Left cardiac atrium (tissue), 4 donors: Measurements from ENCODE around the gene MLH3. TPM values are rescaled to one million over a fixed set of nuclear protein-coding genes. Genes with fewer than 3 reads are reported as not detected.
A peak's percentile ranks its signal among the peaks of the same experiment; 100 is the strongest.

Experiments used
- ATAC-seq, 2 donors: fragments of 200-7000 bp; cut with Tn5 transposase; one replicate each; pipeline ENCODE4 v1.9.1; 2020; ENCODE audit warnings: mild to moderate bottlenecking in 2 of 2, moderate library complexity in 2 of 2
- DNase-seq: peaks from one replicate; pipeline ENCODE4 v3.0.0-alpha.2; 2020
- intact Hi-C, 2 donors: fragments of 100-400 bp; cut with DNase I; formaldehyde crosslinking; loops; one replicate each; pipeline versions ENCODE4 v1.14.1 to v1.15.1; 2022 to 2023
- long read RNA-seq: library from polyadenylated mRNA; unstranded; transcript quantifications from one replicate; pipeline ENCODE4 v2.0.0, GENCODE V29; 2021
- total RNA-seq, 2 donors: library from RNA; stranded (reverse); fragmentation: NEBNext Ultra II Directional; extraction: Animal tissue kit (Norgen Biotek cat#: 25700); gene quantifications; one replicate each; pipeline ENCODE4 v1.2.1, GENCODE V29; 2021
- donor health status: DM: no; HTN: yes; CAD: no.
- donor health status: DM: no; HTN: yes; CAD: no; lungs with severe emphysema.
- donor health status: DM: yes; HTN: yes; CAD: no.
- donor health status: Dilated cardiomyopathy.

MLH3 gene
- 10 to 100 TPM; 16.6 to 20.8 TPM for total RNA-seq
- long read RNA-seq, full-length matches to known transcripts = 4 of 11 reads
- long read RNA-seq, partial matches to known transcripts = 5 of 11 reads
- long read RNA-seq, other reads (novel, unspliced or antisense) = 2 of 11 reads

- DNase-seq (peak; percentile 90), ATAC-seq (peak; percentile 93 to 96)
- intact Hi-C loops = no loop called here
Observed at GRCh38 chr14:75050852-75051555, at the start of gene MLH3. Gene MLH3 (minus strand): TSS chr14:75051467. CDS start chr14:75049655, 1,812 bp downstream.

- ATAC-seq = no peak
- DNase-seq = no peak
- intact Hi-C loops = no loop called here
Observed at GRCh38 chr14:75098682-75099081, 47.4 kb upstream of the MLH3 start.

- intact Hi-C loops = no loop called here
- ATAC-seq = no peak
- DNase-seq = no peak
Observed at GRCh38 chr14:75098212-75098611, 46.9 kb upstream of the MLH3 start.

GRCh38 chr14:75096959-75097358 is 45.7 kb upstream of the MLH3 start:
- DNase-seq = no peak
- intact Hi-C loops = no loop called here
- peak in 1 of 2 donors; percentile 54 for ATAC-seq

GRCh38 chr14:75095690-75096089 is 44.4 kb upstream of the MLH3 start:
- ATAC-seq = no peak
- intact Hi-C loops = no loop called here

GRCh38 chr14:75094896-75095295 is 43.6 kb upstream of the MLH3 start:
- ATAC-seq (no peak), DNase-seq (no peak)
- intact Hi-C loops = no loop called here

More at GRCh38 chr14:75095690-75096089, 44.4 kb upstream of the MLH3 start:
- DNase-seq = no peak

GRCh38 chr14:75092698-75093097 is 41.4 kb upstream of the MLH3 start:
- intact Hi-C loops = no loop called here
- no peak for ATAC-seq
- DNase-seq = no peak

- ATAC-seq (no peak), DNase-seq (no peak)
- intact Hi-C loops = no loop called here
Observed at GRCh38 chr14:75091251-75091650, 40.0 kb upstream of the MLH3 start.

- intact Hi-C loops = no loop called here
- DNase-seq = no peak
- ATAC-seq = no peak
Observed at GRCh38 chr14:75090353-75090752, 39.1 kb upstream of the MLH3 start.

- intact Hi-C loops = loop anchor here (5.0 to 10.0 kb wide), 2 partner anchors 144 to 226 kb away; no protein-coding TSS in a partner anchor
Observed at GRCh38 chr14:75088566-75089373, 37.5 kb upstream of the MLH3 start.

GRCh38 chr14:75088153-75088552 is 36.9 kb upstream of the MLH3 start:
- ATAC-seq (no peak), DNase-seq (no peak)
- intact Hi-C loops = loop anchor here (5.0 to 10.0 kb wide), 2 partner anchors 143 to 226 kb away; no protein-coding TSS in a partner anchor

More at GRCh38 chr14:75088566-75089373, 37.5 kb upstream of the MLH3 start:
- ATAC-seq = peak; percentile 74 to 76
- no peak for DNase-seq

GRCh38 chr14:75084513-75084912 is 33.2 kb upstream of the MLH3 start:
- DNase-seq (no peak), ATAC-seq (no peak)
- intact Hi-C loops = loop anchor here (10.0 kb wide), 1 partner anchor 140 kb away; no protein-coding TSS in a partner anchor

GRCh38 chr14:75083271-75083670 is 32.0 kb upstream of the MLH3 start:
- ATAC-seq = no peak
- no peak for DNase-seq
- intact Hi-C loops = loop anchor here (2.0 to 10.0 kb wide), 2 partner anchors 138 to 170 kb away; no protein-coding TSS in a partner anchor

GRCh38 chr14:75081660-75082229 is 30.5 kb upstream of the MLH3 start:
- no peak for ATAC-seq
- intact Hi-C loops = loop anchor here (2.0 to 10.0 kb wide), 2 partner anchors 137 to 169 kb away; no protein-coding TSS in a partner anchor
- no peak for DNase-seq

GRCh38 chr14:75079521-75079920 is 28.3 kb upstream of the MLH3 start:
- ATAC-seq (no peak), DNase-seq (no peak)
- intact Hi-C loops = no loop called here

- intact Hi-C loops = no loop called here
- DNase-seq = no peak
- no peak for ATAC-seq
Observed at GRCh38 chr14:75077794-75078193, 26.5 kb upstream of the MLH3 start.

GRCh38 chr14:75070383-75070782 is 19.1 kb upstream of the MLH3 start:
- ATAC-seq (no peak), DNase-seq (no peak)
- intact Hi-C loops = no loop called here

- ATAC-seq (peak in 1 of 2 donors; percentile 1), DNase-seq (no peak)
- intact Hi-C loops = loop anchor here in 1 of 2 donors (10.0 kb wide), 1 partner anchor 55 kb away; no protein-coding TSS in a partner anchor
Observed at GRCh38 chr14:75069811-75070145, 18.5 kb upstream of the MLH3 start.

- ATAC-seq (peak; percentile 95 to 97), DNase-seq (peak; percentile 97)
- intact Hi-C loops = loop anchor here in 1 of 2 donors (10.0 kb wide), 1 partner anchor 54 kb away; no protein-coding TSS in a partner anchor
Observed at GRCh38 chr14:75069121-75069810, 18.0 kb upstream of the MLH3 start, which contains the start of gene ZC2HC1C. Gene ZC2HC1C (plus strand): TSS chr14:75069641. CDS start chr14:75070574, 933 bp downstream.
